ENCODE results near the gene HOXA2.

The HOXA2 gene

DNA sequence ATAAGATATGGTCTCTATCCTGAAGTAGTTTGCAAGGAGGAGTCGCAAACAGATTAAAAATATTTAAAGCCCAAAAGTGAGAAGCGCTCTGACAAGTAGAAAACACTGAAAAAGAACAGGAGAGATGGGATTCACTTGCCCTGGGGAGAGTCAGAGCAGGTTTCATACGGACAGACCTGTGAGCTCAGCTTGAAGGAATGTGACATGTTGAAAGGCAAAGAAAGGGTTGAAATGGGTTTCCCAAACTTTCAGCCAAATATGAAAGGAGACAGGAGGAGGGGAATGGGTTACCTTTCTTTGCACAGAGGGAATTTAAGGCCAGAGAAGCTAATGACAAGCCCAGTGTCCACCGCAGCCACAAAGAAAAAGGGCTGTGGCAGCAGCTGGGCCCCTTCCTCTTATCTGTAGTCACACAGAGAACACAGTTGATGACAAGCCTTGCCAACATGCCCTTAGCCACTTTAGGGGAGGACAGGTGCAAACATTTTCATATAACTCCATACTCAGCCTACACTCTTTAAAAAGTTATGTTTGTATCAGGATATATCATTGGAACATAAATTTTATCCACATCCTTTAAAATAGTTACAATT is 21.5 kb downstream of the HOXA2 start:
- no peak overlapping the region for H3K4me3 ChIP-seq (ENCODE audit: low read depth, low read length)

- H3K4me3 ChIP-seq (ENCODE audit: low read depth, low read length): no peak overlapping the region
These were observed 23.1 kb downstream of the HOXA2 start for GRCh38 chr7:27079234-27079975.

DNA sequence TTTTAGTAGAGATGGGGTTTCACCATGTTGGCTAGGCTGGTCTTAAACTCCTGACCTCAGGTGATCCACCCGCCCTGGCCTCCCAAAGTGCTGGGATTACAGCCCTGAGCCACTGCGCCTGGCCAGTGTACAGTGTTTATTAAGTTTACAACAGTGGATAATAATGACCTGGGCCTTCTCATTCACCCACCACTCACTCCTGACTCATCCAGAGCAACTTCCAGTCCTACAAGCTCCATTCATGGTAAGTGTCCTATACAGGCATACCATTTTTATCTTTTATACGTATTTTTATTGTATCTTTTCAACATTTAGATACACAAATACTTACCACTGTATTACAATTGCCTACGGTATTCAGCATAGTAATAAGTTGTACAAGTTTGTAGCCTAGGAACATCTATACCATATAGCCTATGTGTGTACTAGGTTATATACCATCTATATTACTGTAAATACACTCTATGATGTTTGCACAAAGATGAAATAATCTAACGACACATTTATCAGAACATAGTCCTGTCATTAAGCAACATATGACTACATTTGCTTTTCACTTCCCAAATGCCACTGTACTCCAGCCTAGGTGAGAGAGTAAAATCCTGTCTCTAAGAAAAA is 23.8 kb downstream of the HOXA2 start:
- no peak overlapping the region for H3K4me3 ChIP-seq (ENCODE audit: low read depth, low read length)

GRCh38 chr7:27073076-27073475 is 29.4 kb downstream of the HOXA2 start:
- H3K4me3 ChIP-seq (ENCODE audit: low read depth, low read length): no peak overlapping the region

DNA sequence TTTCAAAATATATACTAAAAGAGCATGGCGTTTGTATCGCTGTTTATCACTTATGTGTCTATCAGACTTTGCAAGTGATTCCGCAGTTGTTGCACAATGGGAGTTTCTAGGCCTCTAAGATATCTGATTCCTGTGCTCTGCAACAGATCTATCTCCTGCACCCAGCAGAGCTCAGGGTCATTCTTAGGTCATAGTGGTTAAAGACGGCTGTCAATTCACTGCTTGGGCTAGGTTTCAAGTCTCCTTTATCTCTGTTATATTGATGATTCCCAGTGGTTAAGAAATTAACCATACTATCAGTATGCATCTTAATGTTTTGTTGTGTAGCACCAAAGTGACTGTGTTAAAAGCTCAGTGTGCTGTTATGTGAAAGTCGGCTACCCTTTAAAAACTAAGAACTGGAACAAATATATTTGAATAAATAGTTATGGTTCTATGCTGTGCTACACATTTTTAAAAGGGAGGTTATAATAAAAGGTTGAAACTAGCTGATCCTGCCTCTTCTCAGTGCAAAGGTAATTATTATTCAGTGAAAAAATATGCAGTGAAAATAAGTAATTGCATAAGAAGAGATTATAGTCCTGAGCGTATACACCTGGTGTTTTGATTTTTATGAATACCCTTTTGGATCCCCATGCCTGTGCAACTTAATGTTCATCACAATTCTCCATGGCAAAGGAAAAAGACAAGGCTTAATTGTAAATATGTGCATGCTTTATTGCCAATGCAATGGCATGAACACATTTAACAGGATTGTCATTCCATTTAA is 30.7 kb downstream of the HOXA2 start:
- no peak overlapping the region for H3K4me3 ChIP-seq (ENCODE audit: low read depth, low read length)

- no peak overlapping the region for H3K4me3 ChIP-seq (ENCODE audit: low read depth, low read length)
These were observed 34.2 kb downstream of the HOXA2 start for GRCh38 chr7:27068259-27068658.

GRCh38 chr7:27066148-27066547 is 36.3 kb downstream of the HOXA2 start:
- no peak overlapping the region for H3K4me3 ChIP-seq (ENCODE audit: low read depth, low read length)

GRCh38 chr7:27065709-27066108 is 36.8 kb downstream of the HOXA2 start:
- no peak overlapping the region for H3K4me3 ChIP-seq (ENCODE audit: low read depth, low read length)

DNA sequence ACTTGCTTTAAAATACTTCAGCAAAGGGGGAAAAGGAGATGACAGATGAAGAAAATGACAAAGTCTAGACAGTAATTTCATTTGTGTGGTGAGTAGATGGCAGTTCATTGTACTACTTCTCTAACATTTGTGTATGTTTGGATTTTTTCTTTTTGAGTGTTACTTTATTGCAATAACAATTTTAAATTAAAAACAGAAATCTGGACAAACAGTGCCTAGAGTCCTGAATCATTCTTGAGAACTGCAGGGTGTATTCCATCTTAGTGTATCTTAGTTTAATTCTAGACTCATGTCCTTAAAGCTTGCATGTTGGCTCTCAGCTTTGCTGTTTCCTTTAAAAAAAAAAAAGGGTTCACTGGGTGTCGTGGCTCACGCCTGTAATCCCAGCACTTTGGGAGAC is 37.8 kb downstream of the HOXA2 start:
- H3K4me3 ChIP-seq (ENCODE audit: low read depth, low read length): no peak overlapping the region

GRCh38 chr7:27064159-27064558 is 38.3 kb downstream of the HOXA2 start:
- H3K4me3 ChIP-seq (ENCODE audit: low read depth, low read length): no peak overlapping the region

DNA sequence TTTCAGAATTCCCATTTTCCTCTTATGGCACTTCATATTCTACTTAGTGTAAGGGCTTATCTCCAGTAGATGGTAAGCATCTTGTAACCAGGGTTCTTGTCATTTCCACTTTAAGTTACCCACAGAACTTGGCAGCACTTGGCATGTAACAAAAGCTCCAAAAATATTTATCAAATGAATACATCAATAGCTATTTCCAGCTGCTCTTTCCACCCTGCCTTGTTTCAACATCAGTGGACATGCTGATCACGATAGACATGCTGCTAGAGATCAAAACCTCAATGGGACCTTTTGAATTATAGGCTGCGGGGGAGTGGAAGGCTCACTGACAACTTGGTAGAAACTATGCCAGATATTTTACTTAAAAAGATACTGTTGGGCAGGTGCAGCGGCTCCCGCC is 39.5 kb downstream of the HOXA2 start:
- H3K4me3 ChIP-seq (ENCODE audit: low read depth, low read length): no peak overlapping the region

DNA sequence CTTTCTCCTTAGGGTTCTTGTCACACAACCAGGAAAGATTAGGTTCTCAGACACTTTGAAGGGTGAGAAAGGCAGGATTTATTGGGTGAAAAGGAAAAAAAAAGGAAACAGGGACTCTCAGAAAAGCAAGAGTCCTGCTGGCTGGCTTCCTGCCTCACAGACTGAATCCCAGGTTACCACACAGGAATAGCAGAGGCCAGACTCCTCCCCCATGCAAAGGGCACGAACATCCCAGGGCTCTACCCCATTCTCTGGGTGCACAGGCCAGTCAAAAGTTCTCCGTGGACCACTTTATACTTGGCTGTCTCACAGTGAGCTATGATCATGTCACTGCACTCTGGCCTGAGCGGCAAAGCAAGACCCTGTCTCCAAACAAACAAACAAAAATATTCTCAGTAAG is 49.3 kb downstream of the HOXA2 start:
- H3K4me3 ChIP-seq (ENCODE audit: low read depth, low read length): no peak overlapping the region

DNA sequence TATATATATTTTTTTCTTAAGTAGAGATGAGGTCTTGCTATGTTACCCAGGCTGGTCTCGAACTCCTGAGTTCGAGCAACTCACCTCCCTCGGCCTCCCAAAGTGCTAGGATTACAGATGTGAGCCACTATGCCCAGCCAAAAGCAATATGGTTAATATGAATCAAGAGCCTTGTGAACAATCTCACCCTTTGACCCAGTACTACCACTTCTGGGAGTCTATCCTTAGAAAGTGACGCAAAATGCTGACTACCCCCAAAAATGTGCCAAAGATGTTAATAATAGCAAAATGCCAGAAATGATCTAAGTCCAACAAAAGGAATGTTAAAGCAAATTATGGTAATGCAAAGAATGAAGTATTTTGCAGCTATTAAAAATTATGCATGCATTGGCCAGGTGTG is 51.0 kb downstream of the HOXA2 start:
- no peak overlapping the region for H3K4me3 ChIP-seq (ENCODE audit: low read depth, low read length)

All from iPS-11a (cell line).